Urinary bladder (tissue), 4 donors: Measurements from ENCODE around the gene MLEC. TPM values are rescaled to one million over a fixed set of nuclear protein-coding genes. Genes with fewer than 3 reads are reported as not detected.

Experiments used
- DNase-seq: peaks from one replicate; pipeline ENCODE4 v3.0.0-alpha.2; 2015; ENCODE audit errors: extremely low spot score
- H3K27ac ChIP-seq: one replicate; pipeline ENCODE4 v1.5.1; 2013; ENCODE audit warnings: low read depth, mild to moderate bottlenecking, moderate library complexity
- H3K36me3 ChIP-seq: one replicate; pipeline ENCODE4 v1.6.1; 2013; ENCODE audit warnings: mild to moderate bottlenecking, moderate library complexity; ENCODE audit not compliant: insufficient read depth
- H3K4me1 ChIP-seq: one replicate; pipeline ENCODE4 v1.6.1; 2013; ENCODE audit warnings: mild to moderate bottlenecking, moderate library complexity; ENCODE audit not compliant: insufficient read depth
- H3K4me3 ChIP-seq: one replicate; pipeline ENCODE4 v1.5.1; 2013; ENCODE audit warnings: low read depth, low read length
- WGBS: extraction: QIAGEN DNeasy Blood & Tissue Kit; methylation state at CpG from one replicate; pipeline ENCODE4 v1.1.7; 2013; 5-methylcytosine and 5-hydroxymethylcytosine counted together
- polyA plus RNA-seq: library from polyadenylated mRNA; stranded (reverse); fragments of 200-250 nt; gene quantifications from one replicate; pipeline ENCODE4 v1.2.3, GENCODE V29; 2013
- total RNA-seq: library from RNA; depleted of rRNA; stranded (reverse); fragments of >200 nt; gene quantifications from one replicate; pipeline ENCODE4 v1.2.3, GENCODE V29; 2014
- donor health status: healthy with polysubstance abuse.
- donor health status: healthy.

Gene MLEC
- total and polyA plus RNA-seq, 2 donors = 54.6 to 89.5 TPM

- no peak overlapping the region for H3K4me3 ChIP-seq
- peaks cover 5% of the 10 kb centered on the region for H3K36me3 ChIP-seq
- H3K4me1 ChIP-seq = peaks cover 2% of the 10 kb centered on the region
- WGBS = 52% methylated on average over 3 of the region's 3 CpGs
- H3K27ac ChIP-seq = no peak overlapping the region
- no peak for DNase-seq
These were observed 4.0 kb downstream of the MLEC start for GRCh38 chr12:120690978-120691377.

- Histone ChIP-seq H3K4me1 (peaks cover 2% of the 10 kb centered on the region), H3K27ac (no peak overlapping the region), H3K36me3 (peaks cover 5% of the 10 kb centered on the region), H3K4me3 (no peak overlapping the region)
- no peak for DNase-seq
- WGBS = 42% methylated on average over 11 of the region's 11 CpGs
These were observed 5.6 kb downstream of the MLEC start for GRCh38 chr12:120692524-120693033.

- no peak overlapping the region for H3K27ac ChIP-seq
- no peak overlapping the region for H3K4me3 ChIP-seq
- DNase-seq = no peak
- peaks cover 8% of the 10 kb centered on the region for H3K36me3 ChIP-seq
- peaks cover 2% of the 10 kb centered on the region for H3K4me1 ChIP-seq
- 80% methylated on average over 4 of the region's 4 CpGs for WGBS
These were observed 6.9 kb downstream of the MLEC start for GRCh38 chr12:120693848-120694247.

GRCh38 chr12:120696626-120697025, 9.7 kb downstream of the MLEC start:
- Histone ChIP-seq H3K36me3 (peaks cover 11% of the 10 kb centered on the region), H3K4me1 (no peaks in the 10 kb centered on the region), H3K27ac (no peak overlapping the region), H3K4me3 (no peak overlapping the region)
- WGBS = 82% methylated on average over 6 of the region's 6 CpGs
- no peak for DNase-seq

GRCh38 chr12:120697344-120697743, 10.4 kb downstream of the MLEC start:
- H3K36me3 ChIP-seq = peaks cover 11% of the 10 kb centered on the region
- DNase-seq = no peak
- no peaks in the 10 kb centered on the region for H3K4me1 ChIP-seq

GRCh38 chr12:120698665-120699064, 11.7 kb downstream of the MLEC start:
- Histone ChIP-seq H3K36me3 (peaks cover 11% of the 10 kb centered on the region), H3K4me1 (no peaks in the 10 kb centered on the region), H3K27ac (no peak overlapping the region), H3K4me3 (no peak overlapping the region)
- WGBS = 87% methylated on average over 3 of the region's 3 CpGs
- DNase-seq = no peak

More at GRCh38 chr12:120697344-120697743, 10.4 kb downstream of the MLEC start:
- Histone ChIP-seq H3K27ac (no peak overlapping the region), H3K4me3 (no peak overlapping the region)
- WGBS = 95% methylated on average over 1 of the region's 1 CpG

GRCh38 chr12:120699553-120699952, 12.6 kb downstream of the MLEC start:
- peaks cover 8% of the 10 kb centered on the region for H3K36me3 ChIP-seq
- no peak for DNase-seq
- no peak overlapping the region for H3K4me3 ChIP-seq
- WGBS = 91% methylated on average over 7 of the region's 7 CpGs
- no peaks in the 10 kb centered on the region for H3K4me1 ChIP-seq
- no peak overlapping the region for H3K27ac ChIP-seq

- no peak for DNase-seq
- Histone ChIP-seq H3K27ac (no peak overlapping the region), H3K4me1 (no peaks in the 10 kb centered on the region), H3K4me3 (no peak overlapping the region), H3K36me3 (peaks cover 6% of the 10 kb centered on the region)
- WGBS = 93% methylated on average over 5 of the region's 5 CpGs
These were observed 13.9 kb downstream of the MLEC start for GRCh38 chr12:120700886-120701285.

GRCh38 chr12:120702637-120703036, 15.7 kb downstream of the MLEC start:
- Histone ChIP-seq H3K4me3 (no peak overlapping the region), H3K36me3 (peaks cover 6% of the 10 kb centered on the region), H3K27ac (no peak overlapping the region), H3K4me1 (no peaks in the 10 kb centered on the region)
- DNase-seq = no peak
- 93% methylated on average over 1 of the region's 1 CpG for WGBS

GRCh38 chr12:120703311-120703942, 16.5 kb downstream of the MLEC start:
- no peak for DNase-seq
- H3K4me3 ChIP-seq = no peak overlapping the region
- no peak overlapping the region for H3K27ac ChIP-seq
- H3K36me3 ChIP-seq = peaks cover 3% of the 10 kb centered on the region
- WGBS = 80% methylated on average over 11 of the region's 11 CpGs
- H3K4me1 ChIP-seq = no peaks in the 10 kb centered on the region

- Histone ChIP-seq H3K36me3 (no peaks in the 10 kb centered on the region), H3K27ac (no peak overlapping the region), H3K4me3 (no peak overlapping the region), H3K4me1 (no peaks in the 10 kb centered on the region)
- DNase-seq = no peak
- WGBS = 93% methylated on average over 1 of the region's 1 CpG
These were observed 18.7 kb downstream of the MLEC start for GRCh38 chr12:120705618-120706017.

- H3K4me1 ChIP-seq = no peaks in the 10 kb centered on the region
- H3K4me3 ChIP-seq = no peak overlapping the region
- DNase-seq = no peak
- H3K27ac ChIP-seq = no peak overlapping the region
- WGBS = 80% methylated on average over 5 of the region's 5 CpGs
- no peaks in the 10 kb centered on the region for H3K36me3 ChIP-seq
These were observed 19.1 kb downstream of the MLEC start for GRCh38 chr12:120706029-120706428.

GRCh38 chr12:120708651-120709050, 21.7 kb downstream of the MLEC start:
- no peak overlapping the region for H3K27ac ChIP-seq
- no peak overlapping the region for H3K4me3 ChIP-seq
- no peak for DNase-seq
- H3K4me1 ChIP-seq = no peaks in the 10 kb centered on the region
- WGBS = 71% methylated on average over 4 of the region's 4 CpGs
- H3K36me3 ChIP-seq = no peaks in the 10 kb centered on the region

GRCh38 chr12:120710031-120710804, 23.3 kb downstream of the MLEC start, which contains the start of gene UNC119B:
UNC119B (plus strand) TSS chr12:120710458; CDS start chr12:120710475, 17 bp downstream.
- no peak for DNase-seq
- under 1% methylated on average over 76 of the region's 76 CpGs for WGBS
- H3K27ac ChIP-seq = peak within 1 kb of the TSS; percentile 74
- no peaks in the 10 kb centered on the region for H3K36me3 ChIP-seq
- H3K4me3 ChIP-seq = peak within 1 kb of the TSS; percentile 93
- H3K4me1 ChIP-seq = no peaks in the 10 kb centered on the region
